IMR-90 (cell line): ENCODE measurements around the gene KIF6. TPM values are rescaled to one million over a fixed set of nuclear protein-coding genes. Genes with fewer than 3 reads are reported as not detected.

Experiments used
- ATAC-seq: fragments of 200-7000 bp; cut with Tn5 transposase; 2 replicates; pipeline ENCODE4 v1.9.1; 2020; ENCODE audit warnings: low read depth, mild to moderate bottlenecking, moderate library complexity
- BruUV-seq: library from RNA; stranded (reverse); fragments of 400-500 nt; replicated peaks from 2 replicates; lab custom pipeline; 2021; lab: Mats Ljungman, UMichigan
- CTCF ChIA-PET: fragments of 300-600 bp; formaldehyde crosslinking; extraction: SDS; loops from one replicate; lab custom pipeline; 2021; ENCODE audit warnings: antibody characterized with exemption; lab: Yijun Ruan, JAX
- POLR2A ChIA-PET: fragments of 300-600 bp; sonication (Branson Sonifier 250); formaldehyde crosslinking; loops from one replicate; lab custom pipeline; 2022; ENCODE audit warnings: antibody characterized with exemption; ENCODE audit not compliant: unreplicated experiment; lab: Charles Lee
- DNase-seq: peaks from one replicate; pipeline ENCODE4 v3.0.0; 2013
- H2AFZ ChIP-seq: replicated peaks from 2 replicates; pipeline ENCODE3; 2013; ENCODE audit warnings: low read length, mild to moderate bottlenecking; ENCODE audit not compliant: poor library complexity
- H2AK5ac ChIP-seq: 2 replicates; pipeline ENCODE4 v1.6.1; 2013; ENCODE audit warnings: low read depth, low read length, inconsistent platforms
- H2AK9ac ChIP-seq: replicated peaks from 2 replicates; pipeline ENCODE3; 2013; ENCODE audit warnings: mild to moderate bottlenecking, low read depth, low read length, moderate library complexity; ENCODE audit not compliant: poor library complexity
- H2BK120ac ChIP-seq: 2 replicates; pipeline ENCODE4 v1.6.1; 2013; ENCODE audit warnings: low read depth, low read length, inconsistent platforms
- H2BK15ac ChIP-seq: 3 replicates; pipeline ENCODE4 v1.6.1; 2013; ENCODE audit warnings: low read depth, low read length, inconsistent platforms
- H2BK20ac ChIP-seq: 2 replicates; pipeline ENCODE4 v1.6.1; 2013; ENCODE audit warnings: low read depth, mild to moderate bottlenecking, inconsistent platforms, low read length, moderate library complexity
- H2BK5ac ChIP-seq: 2 replicates; pipeline ENCODE4 v1.6.1; 2013; ENCODE audit warnings: mild to moderate bottlenecking, low read depth, low read length, inconsistent platforms; ENCODE audit not compliant: poor library complexity, severe bottlenecking
- H3K14ac ChIP-seq: replicated peaks from 2 replicates; pipeline ENCODE4 v1.6.1; 2013; ENCODE audit warnings: low read depth, low read length, inconsistent platforms
- H3K18ac ChIP-seq: 2 replicates; pipeline ENCODE4 v1.6.1; 2013; ENCODE audit warnings: low read depth, low read length, control low read depth
- H3K23ac ChIP-seq: 2 replicates; pipeline ENCODE4 v1.6.1; 2013; ENCODE audit warnings: low read depth, low read length, inconsistent platforms
- H3K27ac ChIP-seq: 2 replicates; pipeline ENCODE4 v1.5.1; 2013; ENCODE audit warnings: mild to moderate bottlenecking, control low read depth, low read length; ENCODE audit not compliant: insufficient read depth
- H3K27me3 ChIP-seq: 2 replicates; pipeline ENCODE4 v1.6.1; 2013; ENCODE audit warnings: low read length; ENCODE audit not compliant: control insufficient read depth, insufficient read depth
- H3K36me3 ChIP-seq: 2 replicates; pipeline ENCODE4 v1.6.1; 2013; ENCODE audit warnings: low read length, mixed read lengths; ENCODE audit not compliant: control insufficient read depth, insufficient read depth
- H3K4ac ChIP-seq: 2 replicates; pipeline ENCODE4 v1.6.1; 2013; ENCODE audit warnings: low read depth, low read length, inconsistent platforms
- H3K4me1 ChIP-seq: 2 replicates; pipeline ENCODE4 v1.6.1; 2013; ENCODE audit warnings: low read length, mixed read lengths; ENCODE audit not compliant: control insufficient read depth, insufficient read depth
- H3K4me2 ChIP-seq: 2 replicates; pipeline ENCODE4 v1.6.1; 2013; ENCODE audit warnings: low read depth, mild to moderate bottlenecking, control low read depth, low read length, moderate library complexity
- H3K4me3 ChIP-seq: 2 replicates; pipeline ENCODE4 v1.5.1; 2013; ENCODE audit warnings: low read depth, mild to moderate bottlenecking, control low read depth, low read length, moderate library complexity; ENCODE audit not compliant: insufficient read depth
- H3K56ac ChIP-seq: 2 replicates; pipeline ENCODE4 v1.6.1; 2013; ENCODE audit warnings: low read length, inconsistent platforms; ENCODE audit not compliant: insufficient read depth; ENCODE audit errors: extremely low read depth
- H3K79me1 ChIP-seq, 2 experiments: 2 replicates each; pipeline ENCODE4 v1.6.1; 2013; ENCODE audit warnings: low read length in 2 of 2, inconsistent platforms in 1 of 2, low read depth in 1 of 2
- H3K9ac ChIP-seq: 2 replicates; pipeline ENCODE4 v1.6.1; 2013; ENCODE audit warnings: low read depth, low read length, control low read depth
- H3K9me1 ChIP-seq: 2 replicates; pipeline ENCODE4 v1.6.1; 2013; ENCODE audit warnings: low read length, inconsistent platforms; ENCODE audit not compliant: insufficient read depth
- H3K9me3 ChIP-seq: 2 replicates; pipeline ENCODE4 v1.6.1; 2013; ENCODE audit warnings: low read length; ENCODE audit not compliant: control insufficient read depth, insufficient read depth
- H4K20me1 ChIP-seq: 2 replicates; pipeline ENCODE4 v1.6.1; 2013; ENCODE audit warnings: low read length, inconsistent platforms; ENCODE audit not compliant: insufficient read depth
- H4K5ac ChIP-seq: 2 replicates; pipeline ENCODE4 v1.6.1; 2013; ENCODE audit warnings: mild to moderate bottlenecking, low read depth, low read length, control low read depth
- H4K8ac ChIP-seq, 2 experiments: 2 replicates each; pipeline ENCODE4 v1.6.1; 2013; ENCODE audit warnings: low read depth in 2 of 2, low read length in 2 of 2, control low read depth in 1 of 2, inconsistent platforms in 1 of 2
- H4K91ac ChIP-seq: 2 replicates; pipeline ENCODE4 v1.6.1; 2013; ENCODE audit warnings: low read depth, low read length, inconsistent platforms; ENCODE audit not compliant: insufficient read depth
- BHLHE40 ChIP-seq: fragments of 150-350 bp; IDR thresholded peaks from 2 replicates; pipeline ENCODE4 v1.6.1; 2016; ENCODE audit warnings: mild to moderate bottlenecking, low read depth, low read length
- CEBPB ChIP-seq: IDR thresholded peaks from 2 replicates; pipeline ENCODE4 v1.6.1; 2012; ENCODE audit warnings: low read depth, low read length, improper control_type of control experiment
- CHD1 ChIP-seq: IDR thresholded peaks from 2 replicates; pipeline ENCODE4 v1.6.1; 2012; ENCODE audit warnings: low read depth, low read length, improper control_type of control experiment
- FOS ChIP-seq: fragments of 150-350 bp; IDR thresholded peaks from 2 replicates; pipeline ENCODE4 v1.6.1; 2016; ENCODE audit warnings: low read depth, low read length
- MAFK ChIP-seq: IDR thresholded peaks from 2 replicates; pipeline ENCODE4 v1.6.1; 2012; ENCODE audit warnings: low read depth, low read length, improper control_type of control experiment
- MAZ ChIP-seq: IDR thresholded peaks from 2 replicates; pipeline ENCODE4 v1.6.1; 2012; ENCODE audit warnings: low read depth, mild to moderate bottlenecking, low read length, improper control_type of control experiment, moderate library complexity, borderline replicate concordance
- MXI1 ChIP-seq: IDR thresholded peaks from 2 replicates; pipeline ENCODE4 v1.6.1; 2012; ENCODE audit warnings: low read depth, mild to moderate bottlenecking, low read length, moderate library complexity, borderline replicate concordance
- NFE2L2 ChIP-seq: fragments of 150-350 bp; IDR thresholded peaks from 2 replicates; pipeline ENCODE4 v1.6.1; 2016; ENCODE audit warnings: low read depth, mild to moderate bottlenecking, low read length
- POLR2A ChIP-seq: IDR thresholded peaks from 2 replicates; pipeline ENCODE4 v1.6.1; 2012; ENCODE audit warnings: mild to moderate bottlenecking, low read depth, low read length
- RAD21 ChIP-seq: IDR thresholded peaks from 2 replicates; pipeline ENCODE4 v1.6.1; 2012; ENCODE audit warnings: low read length, improper control_type of control experiment
- RCOR1 ChIP-seq: IDR thresholded peaks from 2 replicates; pipeline ENCODE4 v1.6.1; 2012; ENCODE audit warnings: mild to moderate bottlenecking, low read length, improper control_type of control experiment; ENCODE audit not compliant: insufficient replicate concordance
- RFX5 ChIP-seq: IDR thresholded peaks from 2 replicates; pipeline ENCODE4 v1.8.0; 2012; ENCODE audit warnings: low read depth, mild to moderate bottlenecking, low read length, moderate library complexity
- SMC3 ChIP-seq: fragments of 150-350 bp; IDR thresholded peaks from 2 replicates; pipeline ENCODE4 v1.6.1; 2016; ENCODE audit warnings: low read depth, mild to moderate bottlenecking, antibody characterized with exemption, low read length, moderate library complexity
- WGBS, 2 experiments: methylation state at CpG; one replicate each; pipeline versions ENCODE4 v1.1.5 to v1.1.7; 2013; ENCODE audit warnings: missing lambda C conversion rate in 2 of 2; ENCODE audit not compliant: insufficient read length in 1 of 2; ENCODE audit errors: extremely low coverage in 2 of 2; 5-methylcytosine and 5-hydroxymethylcytosine counted together
- dilution Hi-C: fragments of 300-500 bp; cut with HindIII; formaldehyde crosslinking; loops from one replicate; pipeline ENCODE4 v1.14.3; 2018; ENCODE audit warnings: low sequenced_read_pairs; ENCODE audit not compliant: unreplicated experiment
- in situ Hi-C: fragments of 300-500 bp; cut with MboI; formaldehyde crosslinking; loops from 3 replicates; pipeline ENCODE4 v1.14.3; 2019; ENCODE audit warnings: low sequenced_read_pairs, inconsistent platforms, mixed read lengths
- intact Hi-C: fragments of 100-400 bp; cut with micrococcal nuclease; formaldehyde crosslinking; loops from 2 replicates; pipeline ENCODE4 v1.10.0; 2022
- polyA plus RNA-seq, 3 experiments: library from polyadenylated mRNA; depleted of rRNA; stranded (reverse); fragments of >200 nt; gene quantifications; 2 replicates each; pipeline ENCODE4 v1.2.3, GENCODE V29; 2012; ENCODE audit warnings: low replicate concordance in 1 of 3
- total RNA-seq: library from RNA; depleted of rRNA; stranded (reverse); fragments of >200 nt; gene quantifications from 2 replicates; pipeline ENCODE4 v1.2.3, GENCODE V29; 2012
- TF ChIP-seq, protein P1 (sequence below): fragments of 150-350 bp; IDR thresholded peaks from 2 replicates; pipeline ENCODE4 v1.6.1; 2016; ENCODE audit warnings: low read depth, mild to moderate bottlenecking, low read length, moderate library complexity, borderline replicate concordance
- TF ChIP-seq, protein P2 (sequence below): fragments of 150-350 bp; IDR thresholded peaks from 2 replicates; pipeline ENCODE4 v1.6.1; 2017; ENCODE audit warnings: mild to moderate bottlenecking, antibody characterized with exemption, low read length, low read depth
- TF ChIP-seq, protein P3 (sequence below): conservative IDR thresholded peaks from 2 replicates; pipeline ENCODE4 v1.5.1; 2012; ENCODE audit warnings: mild to moderate bottlenecking, low read depth, low read length, improper control_type of control experiment

KIF6 gene
- total and polyA plus RNA-seq, 2 of the 4 experiments (the other 2 are of a cell fraction) = under 0.01 to 0.10 TPM

GRCh38 chr6:39733704-39734103 is 8.5 kb upstream of the KIF6 start:
- Histone ChIP-seq H2BK15ac (no peak overlapping the region), H2AFZ (no peak overlapping the region), H3K9me1 (no peaks in the 10 kb centered on the region), H3K4me2 (no peak overlapping the region), H3K79me1 (no peaks in the 10 kb centered on the region), H2BK120ac (no peak overlapping the region), H3K4ac (no peak overlapping the region), H3K9me3 (no peaks in the 10 kb centered on the region), H3K14ac (no peak overlapping the region), H3K27me3 (peaks cover 4% of the 10 kb centered on the region), H4K20me1 (no peaks in the 10 kb centered on the region), H3K4me3 (no peak overlapping the region), H4K8ac (no peak overlapping the region), H4K5ac (no peak overlapping the region), H3K23ac (no peak overlapping the region), H2BK5ac (no peak overlapping the region), H3K4me1 (no peaks in the 10 kb centered on the region), H3K56ac (no peak overlapping the region), H4K91ac (no peak overlapping the region), H3K36me3 (no peaks in the 10 kb centered on the region), H2AK5ac (no peak overlapping the region), H3K9ac (no peak overlapping the region), H2BK20ac (no peak overlapping the region), H2AK9ac (no peak overlapping the region), H3K18ac (no peak overlapping the region), H3K27ac (no peak overlapping the region)
- intact Hi-C loops (no loop called here), dilution Hi-C loops (no loop called here), in situ Hi-C loops (no loop called here)
- WGBS, 2 experiments = no CpG with 5 or more reads among the region's 2 CpGs
- no peak for ATAC-seq
- POLR2A ChIA-PET = no interaction called here
- no peak for DNase-seq
- no TSS peak for BruUV-seq
- TF ChIP-seq MXI1 (no peak), POLR2A (no peak), NFE2L2 (no peak), RAD21 (no peak), CHD1 (no peak), MAFK (no peak), RFX5 (no peak), SMC3 (no peak), RCOR1 (no peak), MAZ (no peak), CEBPB (no peak), FOS (no peak), BHLHE40 (no peak)
- TF ChIP-seq, protein P1, sequence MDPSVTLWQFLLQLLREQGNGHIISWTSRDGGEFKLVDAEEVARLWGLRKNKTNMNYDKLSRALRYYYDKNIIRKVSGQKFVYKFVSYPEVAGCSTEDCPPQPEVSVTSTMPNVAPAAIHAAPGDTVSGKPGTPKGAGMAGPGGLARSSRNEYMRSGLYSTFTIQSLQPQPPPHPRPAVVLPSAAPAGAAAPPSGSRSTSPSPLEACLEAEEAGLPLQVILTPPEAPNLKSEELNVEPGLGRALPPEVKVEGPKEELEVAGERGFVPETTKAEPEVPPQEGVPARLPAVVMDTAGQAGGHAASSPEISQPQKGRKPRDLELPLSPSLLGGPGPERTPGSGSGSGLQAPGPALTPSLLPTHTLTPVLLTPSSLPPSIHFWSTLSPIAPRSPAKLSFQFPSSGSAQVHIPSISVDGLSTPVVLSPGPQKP = no peak
- TF ChIP-seq, protein P2, sequence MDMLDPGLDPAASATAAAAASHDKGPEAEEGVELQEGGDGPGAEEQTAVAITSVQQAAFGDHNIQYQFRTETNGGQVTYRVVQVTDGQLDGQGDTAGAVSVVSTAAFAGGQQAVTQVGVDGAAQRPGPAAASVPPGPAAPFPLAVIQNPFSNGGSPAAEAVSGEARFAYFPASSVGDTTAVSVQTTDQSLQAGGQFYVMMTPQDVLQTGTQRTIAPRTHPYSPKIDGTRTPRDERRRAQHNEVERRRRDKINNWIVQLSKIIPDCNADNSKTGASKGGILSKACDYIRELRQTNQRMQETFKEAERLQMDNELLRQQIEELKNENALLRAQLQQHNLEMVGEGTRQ = no peak
- TF ChIP-seq, protein P3, sequence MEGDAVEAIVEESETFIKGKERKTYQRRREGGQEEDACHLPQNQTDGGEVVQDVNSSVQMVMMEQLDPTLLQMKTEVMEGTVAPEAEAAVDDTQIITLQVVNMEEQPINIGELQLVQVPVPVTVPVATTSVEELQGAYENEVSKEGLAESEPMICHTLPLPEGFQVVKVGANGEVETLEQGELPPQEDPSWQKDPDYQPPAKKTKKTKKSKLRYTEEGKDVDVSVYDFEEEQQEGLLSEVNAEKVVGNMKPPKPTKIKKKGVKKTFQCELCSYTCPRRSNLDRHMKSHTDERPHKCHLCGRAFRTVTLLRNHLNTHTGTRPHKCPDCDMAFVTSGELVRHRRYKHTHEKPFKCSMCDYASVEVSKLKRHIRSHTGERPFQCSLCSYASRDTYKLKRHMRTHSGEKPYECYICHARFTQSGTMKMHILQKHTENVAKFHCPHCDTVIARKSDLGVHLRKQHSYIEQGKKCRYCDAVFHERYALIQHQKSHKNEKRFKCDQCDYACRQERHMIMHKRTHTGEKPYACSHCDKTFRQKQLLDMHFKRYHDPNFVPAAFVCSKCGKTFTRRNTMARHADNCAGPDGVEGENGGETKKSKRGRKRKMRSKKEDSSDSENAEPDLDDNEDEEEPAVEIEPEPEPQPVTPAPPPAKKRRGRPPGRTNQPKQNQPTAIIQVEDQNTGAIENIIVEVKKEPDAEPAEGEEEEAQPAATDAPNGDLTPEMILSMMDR = no peak
- CTCF ChIA-PET = no interaction called here
